GM19193 (cell line): ENCODE results near the gene RPLP1.

ENCODE experiments used
- POLR2A ChIP-seq: IDR thresholded peaks from 4 replicates; pipeline ENCODE4 v1.6.1; 2011; ENCODE audit not compliant: insufficient read depth, insufficient read length; ENCODE audit errors: extremely low read depth

Gene RPLP1

DNA sequence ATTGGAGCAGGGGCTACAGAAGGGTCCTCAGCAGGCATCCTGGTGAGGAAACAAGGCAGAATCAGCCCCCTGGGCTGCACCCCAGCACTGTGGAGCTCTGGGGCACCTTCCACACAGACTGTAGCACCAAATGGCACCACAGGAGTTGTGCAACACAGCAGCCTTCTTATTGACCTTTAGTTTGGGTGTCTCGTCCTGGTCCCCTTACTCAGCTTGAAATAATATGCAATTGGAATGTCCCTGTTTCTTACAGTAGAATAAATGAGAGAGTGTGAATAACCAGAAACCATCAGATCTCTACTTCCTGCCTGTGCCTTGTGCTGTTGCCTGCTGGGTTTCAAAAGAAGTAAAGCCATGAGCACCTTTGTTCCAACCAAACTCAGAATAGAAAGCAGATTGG, 44.5 kb downstream of the RPLP1 start:
- TF ChIP-seq POLR2A, result no peak

DNA sequence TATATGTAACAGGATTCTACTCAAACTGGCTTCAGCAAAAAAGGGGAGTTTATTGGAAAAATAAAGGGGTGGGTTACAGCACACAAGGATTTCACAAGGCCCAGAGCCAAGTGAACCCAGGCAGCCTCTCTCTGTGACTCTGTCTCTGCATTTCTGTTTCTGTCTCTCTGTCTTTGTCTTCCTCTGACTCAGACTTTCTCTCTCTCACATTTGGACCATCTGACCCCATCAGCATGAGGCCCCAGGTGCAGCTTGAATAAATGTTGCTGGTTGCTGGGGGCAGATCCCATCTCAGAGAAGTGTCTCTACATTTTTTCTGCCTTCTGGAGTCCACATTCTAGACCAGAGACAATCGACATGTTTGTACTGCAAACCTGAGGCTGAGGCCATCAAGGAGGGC, 45.0 kb downstream of the RPLP1 start:
- TF ChIP-seq POLR2A, result no peak

DNA sequence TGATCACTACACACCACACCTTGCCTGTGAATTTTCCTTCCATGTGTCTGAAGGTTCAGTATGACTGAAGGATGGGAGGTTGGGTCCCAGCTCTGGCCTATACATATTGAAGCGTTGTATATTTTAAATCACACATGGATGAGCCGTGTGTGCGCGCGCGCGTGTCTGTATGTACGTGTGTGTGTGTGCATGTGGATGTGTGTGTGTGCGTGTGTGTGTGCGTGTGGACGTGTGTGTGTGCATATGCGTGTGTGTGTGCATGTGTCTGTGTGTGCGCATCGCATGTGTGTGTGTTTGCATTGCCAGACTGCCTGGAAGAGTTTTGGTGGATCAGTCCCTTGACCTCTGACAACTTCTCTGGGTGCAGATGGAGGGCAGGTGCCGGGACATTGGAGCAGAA, 45.7 kb downstream of the RPLP1 start:
- TF ChIP-seq POLR2A, result no peak

DNA sequence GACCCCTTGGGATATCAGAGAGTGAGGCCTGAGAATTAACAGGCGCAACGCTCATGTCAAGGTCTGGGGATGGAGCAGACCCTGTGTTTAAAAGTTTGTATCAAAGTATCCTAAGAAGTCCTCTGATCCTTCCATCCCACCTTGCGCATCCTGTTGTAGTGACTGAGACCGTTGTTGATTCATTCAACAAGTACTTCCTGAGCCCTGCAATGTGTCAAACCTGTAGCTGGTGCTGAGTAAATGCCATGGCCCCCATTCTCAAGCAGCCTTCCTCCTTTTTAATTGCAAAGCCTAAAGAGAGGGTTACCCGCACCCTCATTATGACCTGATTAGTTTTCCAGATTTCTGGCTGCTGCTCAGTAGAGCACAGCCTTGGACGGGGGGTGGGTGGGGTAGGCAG, 46.4 kb downstream of the RPLP1 start:
- no peak for TF ChIP-seq POLR2A

DNA sequence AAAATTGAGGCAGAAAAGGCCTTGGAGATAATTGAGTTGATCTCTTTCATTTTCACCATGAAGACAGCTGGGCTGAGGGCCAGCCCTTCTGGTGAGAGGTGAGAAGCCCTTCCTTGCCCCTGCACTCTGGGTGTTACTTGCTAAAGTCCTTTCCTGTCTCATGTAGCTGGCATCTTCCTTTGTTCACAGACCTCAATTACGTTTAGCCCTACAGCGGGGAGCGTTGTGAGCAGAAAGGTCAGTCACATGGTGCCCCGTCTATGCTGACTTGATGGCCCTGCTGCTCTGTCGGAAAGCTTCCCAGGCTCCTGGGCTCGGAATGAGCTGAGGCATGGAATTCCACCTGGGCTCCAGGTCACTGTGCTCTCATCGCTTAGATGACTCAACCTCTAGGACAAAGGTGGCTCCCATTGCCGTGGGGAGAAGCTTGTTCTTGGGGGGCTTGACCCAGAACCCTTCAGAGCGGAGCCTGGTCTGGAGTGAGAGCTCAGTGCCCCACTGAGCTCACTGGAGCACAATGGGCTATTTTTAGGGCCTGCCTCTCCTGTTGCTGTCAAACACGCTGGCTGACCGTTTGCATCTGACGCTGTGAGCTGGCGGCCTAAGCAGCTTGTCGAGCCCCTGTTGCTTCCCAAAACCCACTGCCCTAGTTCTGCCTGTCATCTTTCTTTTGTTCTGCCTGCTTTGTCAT, 47.0 kb downstream of the RPLP1 start:
- TF ChIP-seq POLR2A, result no peak

DNA sequence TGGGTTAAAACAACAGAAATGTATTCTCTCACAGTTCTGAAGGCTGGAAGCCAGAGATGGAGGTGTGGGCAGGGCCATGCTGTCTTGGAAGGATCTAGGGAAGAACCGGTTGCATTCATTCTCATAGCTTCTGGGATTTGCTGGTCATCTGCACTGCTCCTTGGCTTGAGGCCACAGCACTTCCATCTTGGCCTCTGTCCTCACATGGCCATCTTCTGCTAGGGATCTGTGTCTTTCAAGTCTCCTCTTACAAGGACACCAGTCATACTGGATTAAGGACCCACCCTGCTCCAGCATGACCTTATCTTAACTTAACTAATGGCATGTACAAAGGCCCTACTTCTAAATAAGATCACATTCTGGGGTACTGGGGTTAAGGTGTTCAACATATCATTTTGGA, 47.7 kb downstream of the RPLP1 start:
- TF ChIP-seq POLR2A, result no peak

DNA sequence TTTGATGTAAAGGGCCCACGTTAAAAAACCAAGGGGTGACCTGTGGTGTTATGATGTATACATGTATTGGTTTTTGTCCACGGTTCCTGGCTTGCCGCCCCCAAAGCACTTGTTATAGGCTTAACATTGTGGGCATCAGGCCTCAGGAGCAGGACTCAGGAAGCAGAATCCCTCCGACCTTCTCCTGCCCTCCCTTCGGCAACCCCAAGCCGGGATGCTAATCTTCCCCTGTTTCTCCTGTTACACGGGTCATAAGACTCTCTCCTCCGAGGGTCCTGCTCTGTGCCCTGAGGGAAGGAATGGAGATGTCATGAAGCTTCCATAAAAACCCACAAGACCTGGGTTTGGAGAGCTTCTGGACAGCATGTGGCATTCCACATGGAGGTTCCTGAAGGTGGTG, 48.8 kb downstream of the RPLP1 start:
- no peak for TF ChIP-seq POLR2A

DNA sequence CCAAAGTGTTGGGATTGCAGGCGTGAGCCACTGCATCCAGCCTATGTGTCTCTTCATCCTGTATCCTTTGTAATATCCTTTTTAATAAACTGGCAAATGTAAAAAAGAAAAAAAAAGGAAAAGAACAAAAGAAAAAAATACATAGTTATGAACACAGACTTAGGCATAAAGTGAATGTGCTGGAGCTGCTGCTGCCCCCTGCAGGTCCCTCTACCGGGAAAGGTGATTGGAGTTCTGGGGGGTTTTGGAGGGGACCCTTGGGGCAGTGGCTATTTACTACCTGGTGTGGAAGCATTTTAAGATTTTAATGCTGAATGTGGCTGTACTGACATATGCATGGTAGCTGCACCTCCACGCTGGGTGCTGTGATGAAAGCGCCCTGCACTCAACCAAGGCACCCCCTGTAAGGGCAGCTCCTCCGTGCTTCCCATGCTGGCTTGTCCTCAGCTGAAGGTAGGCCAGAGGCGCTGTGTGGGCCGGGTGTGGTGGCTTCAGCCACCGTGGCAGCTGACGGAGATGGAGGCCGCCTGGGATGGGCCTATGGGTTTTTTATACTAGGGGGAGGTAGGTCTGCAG, 49.9 kb downstream of the RPLP1 start:
- TF ChIP-seq POLR2A, result no peak

DNA sequence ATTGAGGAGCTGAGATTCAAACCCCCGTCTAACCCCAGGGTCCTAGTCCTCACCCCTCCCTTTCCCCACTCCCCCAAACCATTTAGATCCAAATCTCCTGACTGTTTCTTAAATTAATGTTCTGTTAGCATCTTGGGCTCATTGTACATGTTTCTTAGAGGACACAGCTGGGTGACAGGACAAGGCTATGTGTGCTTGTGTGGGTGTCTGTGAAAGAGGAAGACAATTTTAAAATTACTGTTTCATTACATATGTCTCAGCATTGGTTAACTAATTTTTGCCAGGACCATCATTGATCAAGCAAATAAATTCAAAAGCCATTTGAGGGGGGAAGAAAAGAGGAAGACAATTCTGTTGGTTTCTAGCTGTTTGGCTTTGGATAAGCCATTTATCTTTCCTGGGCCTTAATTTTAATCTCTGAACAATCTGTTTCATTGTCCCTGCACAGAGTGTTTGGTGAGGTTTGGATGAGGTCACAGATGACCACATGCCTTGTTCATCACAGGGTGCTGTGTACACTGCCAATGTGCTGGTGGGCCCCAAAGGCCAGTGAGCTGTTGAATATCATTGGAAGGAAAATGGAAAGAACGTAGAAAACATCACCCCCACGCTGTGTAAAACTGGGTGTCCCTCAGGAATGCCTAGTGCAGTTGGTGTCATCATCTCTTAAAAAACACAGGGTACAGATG, 51.9 kb downstream of the RPLP1 start:
- TF ChIP-seq POLR2A, result no peak
